HUES48 (cell line): Measurements from ENCODE around the gene PNRC1.
A peak's percentile ranks its signal among the peaks of the same experiment; 100 is the strongest.

Experiments used
- H3K27ac ChIP-seq: one replicate; pipeline ENCODE4 v1.7.0; 2013; ENCODE audit warnings: low read depth, low read length, inconsistent platforms
- H3K27me3 ChIP-seq: 2 replicates; pipeline ENCODE4 v1.6.1; 2013; ENCODE audit warnings: mild to moderate bottlenecking, low read length; ENCODE audit not compliant: control insufficient read depth, insufficient read depth
- H3K36me3 ChIP-seq: 2 replicates; pipeline ENCODE4 v1.6.1; 2013; ENCODE audit warnings: low read length; ENCODE audit not compliant: control insufficient read depth, insufficient read depth
- H3K4me1 ChIP-seq: 2 replicates; pipeline ENCODE4 v1.6.1; 2013; ENCODE audit warnings: mild to moderate bottlenecking, low read length; ENCODE audit not compliant: control insufficient read depth, insufficient read depth
- H3K4me3 ChIP-seq: 2 replicates; pipeline ENCODE4 v1.5.1; 2013; ENCODE audit warnings: mild to moderate bottlenecking, low read depth, low read length
- H3K9ac ChIP-seq: 2 replicates; pipeline ENCODE4 v1.6.1; 2013; ENCODE audit warnings: mild to moderate bottlenecking, low read depth, low read length, moderate library complexity
- H3K9me3 ChIP-seq: 2 replicates; pipeline ENCODE4 v1.6.1; 2013; ENCODE audit warnings: low read length; ENCODE audit not compliant: control insufficient read depth, insufficient read depth

Gene PNRC1

GRCh38 chr6:89079511-89080234, 878 bp upstream of the PNRC1 start:
- peak overlapping the region; percentile 97 for H3K4me3 ChIP-seq
- H3K27ac ChIP-seq: peak overlapping the region; percentile 75
- peaks cover 22% of the 10 kb centered on the region for H3K4me1 ChIP-seq
- peaks cover 15% of the 10 kb centered on the region for H3K36me3 ChIP-seq
- H3K27me3 ChIP-seq: no peaks in the 10 kb centered on the region
- H3K9ac ChIP-seq: peak overlapping the region; percentile 49; the same call in 1 of the 2 replicates
- H3K9me3 ChIP-seq: no peaks in the 10 kb centered on the region

- Histone ChIP-seq H3K36me3 (peaks cover 28% of the 10 kb centered on the region), H3K27me3 (no peaks in the 10 kb centered on the region), H3K27ac (peak overlapping the region; percentile 97), H3K9ac (peak overlapping the region; percentile 94), H3K9me3 (no peaks in the 10 kb centered on the region), H3K4me1 (peaks cover 33% of the 10 kb centered on the region), H3K4me3 (peak overlapping the region; percentile 97)
Measured at GRCh38 chr6:89081129-89081422, 525 bp downstream of the PNRC1 start.

- H3K27me3 ChIP-seq: no peaks in the 10 kb centered on the region
- no peaks in the 10 kb centered on the region for H3K9me3 ChIP-seq
- peak overlapping the region; percentile 97 for H3K4me3 ChIP-seq
- H3K9ac ChIP-seq: peak overlapping the region; percentile 94
- peaks cover 33% of the 10 kb centered on the region for H3K4me1 ChIP-seq
- peak overlapping the region; percentile 97 for H3K27ac ChIP-seq
- peaks cover 28% of the 10 kb centered on the region for H3K36me3 ChIP-seq
Measured at GRCh38 chr6:89081423-89082322, 1.1 kb downstream of the PNRC1 start.

- no peaks in the 10 kb centered on the region for H3K9me3 ChIP-seq
- peaks cover 33% of the 10 kb centered on the region for H3K4me1 ChIP-seq
- H3K4me3 ChIP-seq: peak overlapping the region; percentile 87
- no peaks in the 10 kb centered on the region for H3K27me3 ChIP-seq
- H3K27ac ChIP-seq: no peak overlapping the region
- H3K36me3 ChIP-seq: peaks cover 28% of the 10 kb centered on the region
- H3K9ac ChIP-seq: peak overlapping the region; percentile 89
Measured at GRCh38 chr6:89082486-89082891, 1.9 kb downstream of the PNRC1 start.

GRCh38 chr6:89084542-89084941, 4.0 kb downstream of the PNRC1 start:
- peak overlapping the region; percentile 78 for H3K27ac ChIP-seq
- H3K4me1 ChIP-seq: peaks cover 33% of the 10 kb centered on the region
- peak overlapping the region; percentile 5 for H3K4me3 ChIP-seq
- no peak overlapping the region for H3K9ac ChIP-seq
- H3K27me3 ChIP-seq: no peaks in the 10 kb centered on the region
- H3K36me3 ChIP-seq: peaks cover 28% of the 10 kb centered on the region
- H3K9me3 ChIP-seq: no peaks in the 10 kb centered on the region

GRCh38 chr6:89084954-89085353, 4.4 kb downstream of the PNRC1 start:
- peaks cover 28% of the 10 kb centered on the region for H3K36me3 ChIP-seq
- no peaks in the 10 kb centered on the region for H3K27me3 ChIP-seq
- peaks cover 33% of the 10 kb centered on the region for H3K4me1 ChIP-seq
- H3K4me3 ChIP-seq: peak overlapping the region; percentile 5
- peak overlapping the region; percentile 27; the same call in 1 of the 2 replicates for H3K9ac ChIP-seq
- peak overlapping the region; percentile 78 for H3K27ac ChIP-seq
- H3K9me3 ChIP-seq: no peaks in the 10 kb centered on the region

- peaks cover 28% of the 10 kb centered on the region for H3K36me3 ChIP-seq
- H3K4me3 ChIP-seq: peak overlapping the region; percentile 5
- H3K4me1 ChIP-seq: peaks cover 36% of the 10 kb centered on the region
- no peaks in the 10 kb centered on the region for H3K9me3 ChIP-seq
- peak overlapping the region; percentile 27; the same call in 1 of the 2 replicates for H3K9ac ChIP-seq
- no peaks in the 10 kb centered on the region for H3K27me3 ChIP-seq
- peak overlapping the region; percentile 78 for H3K27ac ChIP-seq
Measured at GRCh38 chr6:89085409-89086205, 5.1 kb downstream of the PNRC1 start.

- Histone ChIP-seq H3K27ac (no peak overlapping the region), H3K36me3 (peaks cover 28% of the 10 kb centered on the region), H3K4me1 (peaks cover 35% of the 10 kb centered on the region), H3K4me3 (no peak overlapping the region), H3K9ac (no peak overlapping the region), H3K27me3 (no peaks in the 10 kb centered on the region), H3K9me3 (no peaks in the 10 kb centered on the region)
Measured at GRCh38 chr6:89087881-89088280, 7.3 kb downstream of the PNRC1 start.

GRCh38 chr6:89098461-89098860, 17.9 kb downstream of the PNRC1 start:
- Histone ChIP-seq H3K9me3 (no peaks in the 10 kb centered on the region), H3K4me3 (no peak overlapping the region), H3K9ac (no peak overlapping the region), H3K27ac (no peak overlapping the region), H3K36me3 (peaks cover 8% of the 10 kb centered on the region; the same call in 1 of the 2 replicates), H3K27me3 (no peaks in the 10 kb centered on the region), H3K4me1 (no peaks in the 10 kb centered on the region)

GRCh38 chr6:89100114-89100513, 19.6 kb downstream of the PNRC1 start:
- Histone ChIP-seq H3K9me3 (no peaks in the 10 kb centered on the region), H3K9ac (no peak overlapping the region), H3K27ac (no peak overlapping the region), H3K4me1 (no peaks in the 10 kb centered on the region), H3K27me3 (no peaks in the 10 kb centered on the region), H3K4me3 (no peak overlapping the region), H3K36me3 (peaks cover 14% of the 10 kb centered on the region; the same call in 1 of the 2 replicates)
